Measurements from ENCODE around the gene RBMY1D. TPM values are rescaled to one million over a fixed set of nuclear protein-coding genes. Genes with fewer than 3 reads are reported as not detected.

Gene RBMY1D
- total and polyA plus RNA-seq, 2 of the 13 experiments (the other 11 are each of a cell fraction or from before 2014, with no cell fraction given), result not detected

GRCh38 chrY:21845481-21845880 lies 48.8 kb downstream of the RBMY1D start:
- ChIA-PET POLR2A (no interaction called here), CTCF (ENCODE audit: low intra/inter-chr PET ratio, low total read pairs) (no interaction called here)
- no TSS peak for BruUV-seq (replicated peaks)
- ATAC-seq, result no peak
- H3K4me1 ChIP-seq (ENCODE audit: insufficient read depth, low read length), result no peaks in the 10 kb centered on the region
- no peak overlapping the region for H3K4me3 ChIP-seq (replicated peaks in 1 of 3; ENCODE audit: insufficient read depth in 1 of 3, low read depth in 2 of 3, low read length in 3 of 3)
- TF ChIP-seq PHF8 (CRISPR knock-in tag; IDR thresholded peaks at IDR 0.05) (no peak), ZNF768 (CRISPR knock-in tag; IDR thresholded peaks at IDR 0.05) (no peak), HOXA7 (CRISPR knock-in tag; IDR thresholded peaks at IDR 0.05) (no peak), ATF7 (IDR thresholded peaks at IDR 0.05) (no peak), ATF7 (CRISPR knock-in tag; IDR thresholded peaks at IDR 0.05) (no peak), CHD2 (IDR thresholded peaks at IDR 0.05; ENCODE audit: low read depth, low read length) (no peak), ZXDC (CRISPR knock-in tag; IDR thresholded peaks at IDR 0.05) (no peak), ZFX (CRISPR knock-in tag; IDR thresholded peaks at IDR 0.05; ENCODE audit: low read depth) (no peak)
- TF ChIP-seq, protein P1, sequence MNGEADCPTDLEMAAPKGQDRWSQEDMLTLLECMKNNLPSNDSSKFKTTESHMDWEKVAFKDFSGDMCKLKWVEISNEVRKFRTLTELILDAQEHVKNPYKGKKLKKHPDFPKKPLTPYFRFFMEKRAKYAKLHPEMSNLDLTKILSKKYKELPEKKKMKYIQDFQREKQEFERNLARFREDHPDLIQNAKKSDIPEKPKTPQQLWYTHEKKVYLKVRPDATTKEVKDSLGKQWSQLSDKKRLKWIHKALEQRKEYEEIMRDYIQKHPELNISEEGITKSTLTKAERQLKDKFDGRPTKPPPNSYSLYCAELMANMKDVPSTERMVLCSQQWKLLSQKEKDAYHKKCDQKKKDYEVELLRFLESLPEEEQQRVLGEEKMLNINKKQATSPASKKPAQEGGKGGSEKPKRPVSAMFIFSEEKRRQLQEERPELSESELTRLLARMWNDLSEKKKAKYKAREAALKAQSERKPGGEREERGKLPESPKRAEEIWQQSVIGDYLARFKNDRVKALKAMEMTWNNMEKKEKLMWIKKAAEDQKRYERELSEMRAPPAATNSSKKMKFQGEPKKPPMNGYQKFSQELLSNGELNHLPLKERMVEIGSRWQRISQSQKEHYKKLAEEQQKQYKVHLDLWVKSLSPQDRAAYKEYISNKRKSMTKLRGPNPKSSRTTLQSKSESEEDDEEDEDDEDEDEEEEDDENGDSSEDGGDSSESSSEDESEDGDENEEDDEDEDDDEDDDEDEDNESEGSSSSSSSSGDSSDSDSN (CRISPR knock-in tag; IDR thresholded peaks at IDR 0.05), result no peak
- FAIRE-seq, result no peak
- H3K36me3 ChIP-seq (replicated peaks in 1 of 2; ENCODE audit: control insufficient read depth in 1 of 2, insufficient read depth in 2 of 2, low read length in 2 of 2), result no peaks in the 10 kb centered on the region
- H3K9me3 ChIP-seq (ENCODE audit: low read length), result peaks cover 33% of the 10 kb centered on the region
- intact Hi-C loops (cut with micrococcal nuclease; ENCODE audit: unreplicated experiment), result no loop called here
- no peak overlapping the region for H3K9ac ChIP-seq (ENCODE audit: insufficient read depth, low read depth, low read length)
- no peak overlapping the region for H3K4me2 ChIP-seq (ENCODE audit: low read depth, low read length)
- in situ Hi-C loops (cut with HindIII; ENCODE audit: extremely low pct_ligation_motif_present, low pct_unique_long_range_greater_than_20kb), result no loop called here
- 0% methylated on average over 3 of the region's 3 CpGs for WGBS (ENCODE audit: low lambda C conversion rate)
- H3K27me3 ChIP-seq (ENCODE audit: control insufficient read depth in 1 of 2, insufficient read depth in 2 of 2, low read length in 2 of 2), result no peaks in the 10 kb centered on the region
- no peaks in the 10 kb centered on the region for H4K20me1 ChIP-seq (ENCODE audit: insufficient read depth, low read length)
- H2AFZ ChIP-seq (ENCODE audit: low read length), result no peak overlapping the region
- no peak overlapping the region for H3K27ac ChIP-seq (ENCODE audit: extremely low read length, insufficient read depth, low read length)
- DNase-seq (ENCODE audit: low spot score), result no peak
- no peaks in the 10 kb centered on the region for H3K79me2 ChIP-seq (ENCODE audit: insufficient read depth, low read length)

Data from HepG2 (cell line).